PC-3 (cell line): ENCODE results near the gene FOS. TPM values are rescaled to one million over a fixed set of nuclear protein-coding genes. Genes with fewer than 3 reads are reported as not detected.
"Not testable (repeated sequence)": the region's sequence is repeated elsewhere in the genome, so short reads cannot be mapped to it uniquely, and the experiment has no call there.

Experiments used
- ATAC-seq: fragments of 200-7000 bp; cut with Tn5 transposase; 2 replicates; pipeline ENCODE4 v1.9.1; 2020; ENCODE audit warnings: mild to moderate bottlenecking, moderate library complexity
- BruUV-seq: library from RNA; stranded (reverse); fragments of 400-500 nt; replicated peaks from 2 replicates; lab custom pipeline; 2021; lab: Mats Ljungman, UMichigan
- CTCF ChIA-PET: fragments of 300-600 bp; sonication (Branson Sonifier 250); formaldehyde crosslinking; loops from one replicate; lab custom pipeline; 2022; ENCODE audit warnings: antibody characterized with exemption; lab: Charles Lee
- POLR2A ChIA-PET: fragments of 300-600 bp; sonication (Branson Sonifier 250); formaldehyde crosslinking; loops from one replicate; lab custom pipeline; 2022; ENCODE audit warnings: antibody characterized with exemption; ENCODE audit not compliant: unreplicated experiment; lab: Charles Lee
- DNase-seq: peaks from one replicate; pipeline ENCODE4 v3.0.0-alpha.2; 2015
- H2AFZ ChIP-seq: fragments of 300-600 bp; sonication (generic); 2 replicates; pipeline ENCODE4 v1.6.0; 2016; ENCODE audit warnings: antibody characterized with exemption, low read length
- H3F3A ChIP-seq: fragments of 300-600 bp; sonication (generic); one replicate; pipeline ENCODE4 v1.6.0; 2017; ENCODE audit warnings: antibody characterized with exemption, low read length, control low read depth, mild to moderate bottlenecking; ENCODE audit not compliant: unreplicated experiment
- H3K27ac ChIP-seq: fragments of 300-600 bp; sonication (generic); 2 replicates; pipeline ENCODE4 v1.5.1; 2016; ENCODE audit warnings: mild to moderate bottlenecking, low read length
- H3K27me3 ChIP-seq: fragments of 300-600 bp; sonication (generic); 2 replicates; pipeline ENCODE4 v1.6.1; 2016; ENCODE audit warnings: low read length, mixed read lengths
- H3K36me3 ChIP-seq: fragments of 300-600 bp; sonication (generic); 2 replicates; pipeline ENCODE4 v1.6.1; 2016; ENCODE audit warnings: low read depth, mixed run types, low read length, mixed read lengths
- H3K4me1 ChIP-seq: fragments of 300-600 bp; sonication (generic); 2 replicates; pipeline ENCODE4 v1.5.1; 2016; ENCODE audit warnings: low read length; ENCODE audit not compliant: insufficient read depth
- H3K4me2 ChIP-seq: fragments of 300-600 bp; sonication (generic); 2 replicates; pipeline ENCODE4 v1.6.0; 2016; ENCODE audit warnings: low read length
- H3K4me3 ChIP-seq: fragments of 300-600 bp; sonication (generic); 2 replicates; pipeline ENCODE4 v1.5.1; 2016; ENCODE audit warnings: mild to moderate bottlenecking, low read length, mixed read lengths
- H3K79me2 ChIP-seq: fragments of 300-600 bp; sonication (generic); 2 replicates; pipeline ENCODE4 v1.6.1; 2017; ENCODE audit warnings: low read length, mixed read lengths
- H3K9ac ChIP-seq: fragments of 300-600 bp; sonication (generic); 2 replicates; pipeline ENCODE4 v1.6.0; 2016; ENCODE audit warnings: mild to moderate bottlenecking, low read length
- H3K9me2 ChIP-seq: fragments of 300-600 bp; sonication (generic); replicated peaks from 2 replicates; pipeline ENCODE4 v1.6.1; 2016; ENCODE audit warnings: mixed run types, low read length, mixed read lengths
- H3K9me3 ChIP-seq: fragments of 300-600 bp; sonication (generic); 2 replicates; pipeline ENCODE4 v1.6.1; 2016; ENCODE audit warnings: low read length, mixed read lengths
- H4K20me1 ChIP-seq: fragments of 300-600 bp; sonication (generic); 2 replicates; pipeline ENCODE4 v1.6.1; 2016; ENCODE audit warnings: low read length, mixed read lengths
- CTCF ChIP-seq: fragments of 300-600 bp; sonication (generic); conservative IDR thresholded peaks from 2 replicates; pipeline ENCODE4 v1.5.1; 2017; ENCODE audit warnings: antibody characterized with exemption, low read depth, mild to moderate bottlenecking, low read length
- EZH2 ChIP-seq: fragments of 300-600 bp; sonication (generic); IDR thresholded peaks from one replicate; pipeline ENCODE4 v1.6.1; 2017; ENCODE audit warnings: antibody characterized with exemption, mild to moderate bottlenecking, low read length; ENCODE audit not compliant: unreplicated experiment
- EZH2phosphoT487 ChIP-seq: fragments of 300-600 bp; sonication (generic); IDR thresholded peaks from 2 replicates; pipeline ENCODE4 v1.6.1; 2018; ENCODE audit warnings: mild to moderate bottlenecking, antibody characterized with exemption, low read length, borderline replicate concordance
- intact Hi-C: fragments of 100-400 bp; cut with micrococcal nuclease; formaldehyde crosslinking; loops from 2 replicates; pipeline ENCODE4 v1.9.0; 2023
- total RNA-seq: library from RNA; depleted of rRNA; stranded (reverse); fragments of >200 nt; gene quantifications from 2 replicates; pipeline ENCODE4 v1.2.3, GENCODE V29; 2014

Gene FOS
- total RNA-seq, 1 experiment from 2014 or later, result 99.2 TPM

- no peak for TF ChIP-seq CTCF
- Histone ChIP-seq H4K20me1 (no peaks in the 10 kb centered on the region), H3K9ac (no peak overlapping the region), H3K9me3 (no peaks in the 10 kb centered on the region), H3K79me2 (no peaks in the 10 kb centered on the region), H3K4me1 (peaks cover 24% of the 10 kb centered on the region), H3K4me2 (no peak overlapping the region), H3K36me3 (no peaks in the 10 kb centered on the region), H3K27me3 (no peaks in the 10 kb centered on the region), H2AFZ (no peak overlapping the region), H3K9me2 (no peaks in the 10 kb centered on the region), H3K4me3 (no peak overlapping the region), H3K27ac (no peak overlapping the region), H3F3A (no peaks in the 10 kb centered on the region)
- intact Hi-C loops, result no loop called here
- ATAC-seq, result no peak
- no TSS peak for BruUV-seq
- no peak for DNase-seq
- POLR2A ChIA-PET, result no interaction called here
- CTCF ChIA-PET, result no interaction called here
Observed at GRCh38 chr14:75232597-75232996, 46.0 kb upstream of the FOS start.

GRCh38 chr14:75234173-75235115, 44.2 kb upstream of the FOS start:
- BruUV-seq, result no TSS peak

GRCh38 chr14:75235198-75235597, 43.4 kb upstream of the FOS start:
- peaks cover 16% of the 10 kb centered on the region for H3K4me1 ChIP-seq
- H3K9me3 ChIP-seq, CTCF ChIA-PET, H3K27ac ChIP-seq, H3K79me2 ChIP-seq, H3K36me3 ChIP-seq, H3K9ac ChIP-seq, H3K4me3 ChIP-seq, H2AFZ ChIP-seq, ATAC-seq, H3K4me2 ChIP-seq, intact Hi-C loops, H3K27me3 ChIP-seq, H4K20me1 ChIP-seq, DNase-seq, H3F3A ChIP-seq, POLR2A ChIA-PET, BruUV-seq, H3K9me2 ChIP-seq: not testable (repeated sequence)

More at GRCh38 chr14:75234173-75235115, 44.2 kb upstream of the FOS start:
- Histone ChIP-seq H3K27ac (no peak overlapping the region), H3K27me3 (no peaks in the 10 kb centered on the region), H3K9me2 (no peaks in the 10 kb centered on the region), H2AFZ (peak overlapping the region; percentile 28; the same call in 1 of the 2 replicates), H3K4me2 (no peak overlapping the region), H3K9ac (no peak overlapping the region), H3K9me3 (no peaks in the 10 kb centered on the region), H3K4me3 (no peak overlapping the region), H3F3A (no peaks in the 10 kb centered on the region), H3K79me2 (no peaks in the 10 kb centered on the region), H3K4me1 (peaks cover 24% of the 10 kb centered on the region), H3K36me3 (no peaks in the 10 kb centered on the region), H4K20me1 (no peaks in the 10 kb centered on the region)
- ChIA-PET POLR2A (no interaction called here), CTCF (no interaction called here)
- DNase-seq, result peak; percentile 46
- no peak for TF ChIP-seq EZH2
- TF ChIP-seq EZH2phosphoT487, result no peak
- no peak for TF ChIP-seq CTCF
- intact Hi-C loops, result no loop called here
- no peak for ATAC-seq
